GM23338 (cell line): ENCODE measurements around the gene DPP3. TPM values are rescaled to one million over a fixed set of nuclear protein-coding genes. Genes with fewer than 3 reads are reported as not detected.

Experiments used
- polyA plus RNA-seq: library from polyadenylated mRNA; unstranded; fragments of >200 nt; fragmentation: Nextera tagmentation; extraction: Ambion mirVana; gene quantifications from 2 replicates; pipeline ENCODE4 v1.2.1, GENCODE V29; 2016
- small RNA-seq: library from RNA; depleted of rRNA; stranded (forward); fragments of <200 nt; gene quantifications from one replicate; pipeline ENCODE3, GENCODE V24; 2014; ENCODE audit warnings: low replicate concordance
- total RNA-seq: library from RNA; depleted of rRNA; stranded (reverse); fragments of >200 nt; shearing (Covaris generic); gene quantifications from 2 replicates; pipeline ENCODE4 v1.2.3, GENCODE V29; 2014; rRNA removed

The DPP3 gene
- total and polyA plus RNA-seq, 2 experiments from 2014 or later: 22.7 to 85.9 TPM

Small RNAs within 50 kb of the gene (small RNA-seq; reads per million reads assigned to genes)
- not detected for gene RF00416

Other genes with a start within 250 kb of the DPP3 start
- gene KLC2, start 222.7 kb upstream of the DPP3 start, total RNA-seq: 31.1 and 40.4 TPM in 2 replicates
- 17.8 and 18.3 TPM in 2 replicates for gene KLC2, start 222.7 kb upstream of the DPP3 start, polyA plus RNA-seq
- gene RAB1B, start 211.8 kb upstream of the DPP3 start, total RNA-seq: 92.7 and 99.6 TPM in 2 replicates
- gene RAB1B, start 211.8 kb upstream of the DPP3 start, polyA plus RNA-seq: 30.3 and 30.5 TPM in 2 replicates
- gene CNIH2, start 202.3 kb upstream of the DPP3 start, total RNA-seq: 9.2 and 10.8 TPM in 2 replicates
- gene CNIH2, start 202.3 kb upstream of the DPP3 start, polyA plus RNA-seq: 4.3 and 7.9 TPM in 2 replicates
- 75.0 and 87.0 TPM in 2 replicates for gene YIF1A, start 191.3 kb upstream of the DPP3 start, total RNA-seq
- 71.5 and 75.6 TPM in 2 replicates for gene YIF1A, start 191.3 kb upstream of the DPP3 start, polyA plus RNA-seq
- 4.4 and 5.0 TPM in 2 replicates for gene TMEM151A, start 188.5 kb upstream of the DPP3 start, total RNA-seq
- gene TMEM151A, start 188.5 kb upstream of the DPP3 start, polyA plus RNA-seq: 1.0 and 1.2 TPM in 2 replicates
- 2.0 and 3.8 TPM in 2 replicates for gene CD248, start 163.4 kb upstream of the DPP3 start, total RNA-seq
- 2.4 and 2.7 TPM in 2 replicates for gene CD248, start 163.4 kb upstream of the DPP3 start, polyA plus RNA-seq
- gene RIN1, start 144.0 kb upstream of the DPP3 start, total RNA-seq: 3.7 and 8.2 TPM in 2 replicates
- gene RIN1, start 144.0 kb upstream of the DPP3 start, polyA plus RNA-seq: 1.9 and 2.5 TPM in 2 replicates
- gene BRMS1, start 135.3 kb upstream of the DPP3 start, total RNA-seq: 53.6 and 59.1 TPM in 2 replicates
- gene BRMS1, start 135.3 kb upstream of the DPP3 start, polyA plus RNA-seq: 61.7 and 62.2 TPM in 2 replicates
- gene B4GAT1, start 132.8 kb upstream of the DPP3 start, total RNA-seq: 41.9 TPM in 2 replicates
- 23.5 and 26.7 TPM in 2 replicates for gene B4GAT1, start 132.8 kb upstream of the DPP3 start, polyA plus RNA-seq
- 26.3 and 31.1 TPM in 2 replicates for gene SLC29A2, start 108.7 kb upstream of the DPP3 start, total RNA-seq
- 26.0 TPM in 2 replicates for gene SLC29A2, start 108.7 kb upstream of the DPP3 start, polyA plus RNA-seq
- gene NPAS4, start 59.4 kb upstream of the DPP3 start, total RNA-seq: 0.35 and 0.97 TPM in 2 replicates
- 0.66 and 0.71 TPM in 2 replicates for gene NPAS4, start 59.4 kb upstream of the DPP3 start, polyA plus RNA-seq
- 139 and 234 TPM in 2 replicates for gene MRPL11, start 41.6 kb upstream of the DPP3 start, total RNA-seq
- gene MRPL11, start 41.6 kb upstream of the DPP3 start, polyA plus RNA-seq: 236 and 237 TPM in 2 replicates
- gene PELI3, start 13.5 kb upstream of the DPP3 start, total RNA-seq: 8.5 and 9.1 TPM in 2 replicates
- 2.2 and 2.8 TPM in 2 replicates for gene PELI3, start 13.5 kb upstream of the DPP3 start, polyA plus RNA-seq
- gene BBS1, start 30.2 kb downstream of the DPP3 start, total RNA-seq: 27.8 and 41.3 TPM in 2 replicates
- gene BBS1, start 30.2 kb downstream of the DPP3 start, polyA plus RNA-seq: 8.7 and 11.6 TPM in 2 replicates
- gene ZDHHC24, start 65.6 kb downstream of the DPP3 start, total RNA-seq: 10.0 and 13.1 TPM in 2 replicates
- gene ZDHHC24, start 65.6 kb downstream of the DPP3 start, polyA plus RNA-seq: 5.6 and 7.3 TPM in 2 replicates
- 3.8 and 6.3 TPM in 2 replicates for gene ACTN3, start 66.5 kb downstream of the DPP3 start, total RNA-seq
- 6.0 and 7.3 TPM in 2 replicates for gene ACTN3, start 66.5 kb downstream of the DPP3 start, polyA plus RNA-seq
- 39.9 and 51.1 TPM in 2 replicates for gene CTSF, start 88.2 kb downstream of the DPP3 start, total RNA-seq
- gene CTSF, start 88.2 kb downstream of the DPP3 start, polyA plus RNA-seq: 20.4 and 21.6 TPM in 2 replicates
- 0.74 and 1.2 TPM in 2 replicates for gene CCDC87, start 112.6 kb downstream of the DPP3 start, total RNA-seq
- gene CCDC87, start 112.6 kb downstream of the DPP3 start, polyA plus RNA-seq: 0.12 and 0.39 TPM in 2 replicates
- gene CCS, start 112.8 kb downstream of the DPP3 start, total RNA-seq: 36.1 and 39.1 TPM in 2 replicates
- gene CCS, start 112.8 kb downstream of the DPP3 start, polyA plus RNA-seq: 53.2 and 60.7 TPM in 2 replicates
- 83.1 and 83.5 TPM in 2 replicates for gene RBM14, start 136.2 kb downstream of the DPP3 start, total RNA-seq
- 39.7 and 45.4 TPM in 2 replicates for gene RBM14, start 136.2 kb downstream of the DPP3 start, polyA plus RNA-seq
- gene RBM4, start 158.3 kb downstream of the DPP3 start, total RNA-seq: 133 and 147 TPM in 2 replicates
- gene RBM4, start 158.3 kb downstream of the DPP3 start, polyA plus RNA-seq: 122 and 146 TPM in 2 replicates
- 22.9 and 31.0 TPM in 2 replicates for gene RBM4B, start 197.5 kb downstream of the DPP3 start, total RNA-seq
- gene RBM4B, start 197.5 kb downstream of the DPP3 start, polyA plus RNA-seq: 21.1 and 28.0 TPM in 2 replicates
- 28.9 and 49.1 TPM in 2 replicates for gene SPTBN2, start 248.8 kb downstream of the DPP3 start, total RNA-seq
- gene SPTBN2, start 248.8 kb downstream of the DPP3 start, polyA plus RNA-seq: 6.9 and 7.7 TPM in 2 replicates